Measurements from ENCODE around the gene GPC6.

Gene GPC6

DNA sequence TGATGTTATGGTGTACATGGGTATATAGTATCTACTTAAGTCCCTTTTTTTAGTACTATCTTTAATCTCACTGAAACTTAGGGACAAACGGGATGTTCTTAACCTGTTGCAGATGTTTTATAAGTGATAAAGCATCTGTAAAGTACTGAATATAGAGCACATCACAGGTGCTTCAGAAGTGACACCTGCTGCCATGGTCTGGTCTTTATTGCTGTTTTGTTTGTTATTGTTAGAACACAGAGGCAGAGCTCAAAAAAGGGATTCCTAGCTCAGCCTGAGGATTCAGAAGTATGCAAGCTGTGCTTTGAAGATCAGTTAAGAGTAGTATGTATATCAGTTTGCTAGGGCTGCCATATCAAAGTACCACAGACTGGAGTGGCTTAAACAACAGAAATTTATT is 1033.4 kb downstream of the GPC6 start:
- H3K9me2 ChIP-seq (replicated peaks; ENCODE audit: insufficient read depth, low read length), result no peaks in the 10 kb centered on the region
- no peaks in the 10 kb centered on the region for H3K27me3 ChIP-seq (ENCODE audit: low read length)
- H4K20me1 ChIP-seq (ENCODE audit: low read depth, low read length), result no peaks in the 10 kb centered on the region
- TF ChIP-seq EZH2phosphoT487 (conservative IDR thresholded peaks at IDR 0.05; ENCODE audit: low read length), result no peak
- TF ChIP-seq, protein P1, sequence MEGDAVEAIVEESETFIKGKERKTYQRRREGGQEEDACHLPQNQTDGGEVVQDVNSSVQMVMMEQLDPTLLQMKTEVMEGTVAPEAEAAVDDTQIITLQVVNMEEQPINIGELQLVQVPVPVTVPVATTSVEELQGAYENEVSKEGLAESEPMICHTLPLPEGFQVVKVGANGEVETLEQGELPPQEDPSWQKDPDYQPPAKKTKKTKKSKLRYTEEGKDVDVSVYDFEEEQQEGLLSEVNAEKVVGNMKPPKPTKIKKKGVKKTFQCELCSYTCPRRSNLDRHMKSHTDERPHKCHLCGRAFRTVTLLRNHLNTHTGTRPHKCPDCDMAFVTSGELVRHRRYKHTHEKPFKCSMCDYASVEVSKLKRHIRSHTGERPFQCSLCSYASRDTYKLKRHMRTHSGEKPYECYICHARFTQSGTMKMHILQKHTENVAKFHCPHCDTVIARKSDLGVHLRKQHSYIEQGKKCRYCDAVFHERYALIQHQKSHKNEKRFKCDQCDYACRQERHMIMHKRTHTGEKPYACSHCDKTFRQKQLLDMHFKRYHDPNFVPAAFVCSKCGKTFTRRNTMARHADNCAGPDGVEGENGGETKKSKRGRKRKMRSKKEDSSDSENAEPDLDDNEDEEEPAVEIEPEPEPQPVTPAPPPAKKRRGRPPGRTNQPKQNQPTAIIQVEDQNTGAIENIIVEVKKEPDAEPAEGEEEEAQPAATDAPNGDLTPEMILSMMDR (IDR thresholded peaks at IDR 0.05; ENCODE audit: insufficient read depth, low read length, poor library complexity, severe bottlenecking), result no peak
- H3K4me2 ChIP-seq (ENCODE audit: low read depth, low read length, poor library complexity, severe bottlenecking), result no peak overlapping the region
- no peaks in the 10 kb centered on the region for H3K9me3 ChIP-seq (ENCODE audit: insufficient read depth, low read length)
- H3K27ac ChIP-seq (ENCODE audit: low read depth, low read length), result no peak overlapping the region
- no peak overlapping the region for H2AFZ ChIP-seq (ENCODE audit: low read depth, low read length, severe bottlenecking)
- no peak overlapping the region for H3K9ac ChIP-seq (ENCODE audit: low read length)
- no peaks in the 10 kb centered on the region for H3F3A ChIP-seq (ENCODE audit: insufficient read depth)
- no peaks in the 10 kb centered on the region for H3K36me3 ChIP-seq (ENCODE audit: low read length)
- no peak overlapping the region for H3K4me3 ChIP-seq (ENCODE audit: insufficient read depth, low read length, poor library complexity, severe bottlenecking)
- no peaks in the 10 kb centered on the region for H3K79me2 ChIP-seq (ENCODE audit: insufficient read depth, low read length)

DNA sequence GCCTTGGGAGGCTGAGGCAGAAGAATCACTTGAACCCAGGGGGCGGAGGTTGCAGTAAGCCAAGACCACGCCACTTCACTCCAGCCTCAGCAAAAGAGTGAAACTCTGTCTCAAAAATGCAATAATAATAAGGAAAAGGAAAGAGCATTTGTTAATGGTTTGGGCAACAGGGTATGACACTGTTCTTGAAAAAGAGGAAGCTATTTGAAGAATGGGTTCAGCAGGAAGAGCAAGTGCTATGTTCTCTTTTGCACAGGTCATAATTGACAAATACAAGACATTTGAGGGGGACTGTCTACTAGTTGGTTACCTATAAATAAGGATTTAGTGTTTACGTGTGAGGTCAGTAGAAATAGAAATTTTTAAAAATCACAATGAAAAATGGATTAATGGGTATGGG is 1034.6 kb downstream of the GPC6 start:
- TF ChIP-seq, protein P1 (IDR thresholded peaks at IDR 0.05; ENCODE audit: insufficient read depth, low read length, poor library complexity, severe bottlenecking), result no peak
- TF ChIP-seq EZH2phosphoT487 (conservative IDR thresholded peaks at IDR 0.05; ENCODE audit: low read length), result no peak
- Histone ChIP-seq H4K20me1 (ENCODE audit: low read depth, low read length) (no peaks in the 10 kb centered on the region), H3K4me2 (ENCODE audit: low read depth, low read length, poor library complexity, severe bottlenecking) (no peak overlapping the region), H3K4me3 (ENCODE audit: insufficient read depth, low read length, poor library complexity, severe bottlenecking) (no peak overlapping the region), H2AFZ (ENCODE audit: low read depth, low read length, severe bottlenecking) (no peak overlapping the region), H3K36me3 (ENCODE audit: low read length) (no peaks in the 10 kb centered on the region), H3F3A (ENCODE audit: insufficient read depth) (no peaks in the 10 kb centered on the region), H3K9me3 (ENCODE audit: insufficient read depth, low read length) (no peaks in the 10 kb centered on the region), H3K9ac (ENCODE audit: low read length) (no peak overlapping the region), H3K27me3 (ENCODE audit: low read length) (no peaks in the 10 kb centered on the region), H3K79me2 (ENCODE audit: insufficient read depth, low read length) (no peaks in the 10 kb centered on the region), H3K9me2 (replicated peaks; ENCODE audit: insufficient read depth, low read length) (no peaks in the 10 kb centered on the region), H3K27ac (ENCODE audit: low read depth, low read length) (no peak overlapping the region)

DNA sequence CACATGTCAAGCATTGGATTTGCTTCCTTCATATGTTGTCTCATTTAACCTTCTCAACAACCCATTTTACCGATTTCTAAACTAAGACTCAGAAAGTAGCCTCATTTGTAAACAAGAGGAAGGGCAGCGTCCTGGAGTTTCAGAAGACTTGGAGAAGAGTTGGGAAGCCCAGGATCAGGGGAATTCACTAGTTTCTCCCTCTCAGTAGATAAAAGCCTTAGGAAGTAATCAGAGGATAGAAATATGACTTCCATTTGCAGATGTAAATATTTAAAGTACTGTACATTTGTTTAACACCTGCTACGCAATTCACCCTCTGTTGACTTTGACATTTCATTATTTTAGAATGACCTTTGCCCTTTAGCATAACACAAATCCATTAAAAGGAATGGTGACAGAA is 1036.4 kb downstream of the GPC6 start:
- Histone ChIP-seq H3K9me2 (replicated peaks; ENCODE audit: insufficient read depth, low read length) (no peaks in the 10 kb centered on the region), H3K9ac (ENCODE audit: low read length) (no peak overlapping the region), H3K4me2 (ENCODE audit: low read depth, low read length, poor library complexity, severe bottlenecking) (no peak overlapping the region), H4K20me1 (ENCODE audit: low read depth, low read length) (no peaks in the 10 kb centered on the region), H3K4me3 (ENCODE audit: insufficient read depth, low read length, poor library complexity, severe bottlenecking) (no peak overlapping the region), H2AFZ (ENCODE audit: low read depth, low read length, severe bottlenecking) (no peak overlapping the region), H3K9me3 (ENCODE audit: insufficient read depth, low read length) (no peaks in the 10 kb centered on the region), H3F3A (ENCODE audit: insufficient read depth) (no peaks in the 10 kb centered on the region), H3K79me2 (ENCODE audit: insufficient read depth, low read length) (no peaks in the 10 kb centered on the region), H3K36me3 (ENCODE audit: low read length) (no peaks in the 10 kb centered on the region), H3K27ac (ENCODE audit: low read depth, low read length) (no peak overlapping the region), H3K27me3 (ENCODE audit: low read length) (no peaks in the 10 kb centered on the region)
- TF ChIP-seq EZH2phosphoT487 (conservative IDR thresholded peaks at IDR 0.05; ENCODE audit: low read length), result no peak
- TF ChIP-seq, protein P1 (IDR thresholded peaks at IDR 0.05; ENCODE audit: insufficient read depth, low read length, poor library complexity, severe bottlenecking), result no peak
